ENCODE results near the gene PBX1.

PBX1 gene

DNA sequence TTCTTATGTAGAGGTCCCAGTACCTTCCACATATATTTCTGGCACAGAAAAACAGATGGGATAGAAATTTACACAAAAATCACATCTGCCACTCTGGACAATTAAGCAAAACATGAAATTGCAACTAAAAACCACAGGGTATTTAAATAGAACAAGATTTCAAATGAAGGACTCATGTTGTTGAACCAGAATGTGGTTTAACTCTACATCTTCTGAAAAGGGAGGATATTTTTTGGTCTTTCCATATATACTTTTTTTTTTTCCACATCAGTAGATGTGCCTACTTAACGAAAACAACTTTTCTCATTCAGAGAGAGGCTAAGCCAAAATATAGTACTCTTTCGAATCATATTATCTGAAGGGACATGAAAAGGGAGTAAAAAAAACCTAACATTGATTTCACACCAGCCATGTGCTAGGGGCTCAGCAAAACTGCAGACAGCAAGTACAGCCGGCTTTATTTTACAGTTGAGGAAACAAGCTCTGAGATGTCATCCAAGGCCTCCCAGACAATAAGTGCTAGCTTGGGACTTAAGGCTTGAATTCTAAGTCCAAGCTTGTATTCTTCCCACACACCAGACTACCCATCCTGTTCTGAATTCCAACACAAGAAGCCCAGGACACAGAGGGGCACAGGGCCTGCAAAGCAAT is 208.9 kb downstream of the PBX1 start:
- DNase-seq, result no peak

DNA sequence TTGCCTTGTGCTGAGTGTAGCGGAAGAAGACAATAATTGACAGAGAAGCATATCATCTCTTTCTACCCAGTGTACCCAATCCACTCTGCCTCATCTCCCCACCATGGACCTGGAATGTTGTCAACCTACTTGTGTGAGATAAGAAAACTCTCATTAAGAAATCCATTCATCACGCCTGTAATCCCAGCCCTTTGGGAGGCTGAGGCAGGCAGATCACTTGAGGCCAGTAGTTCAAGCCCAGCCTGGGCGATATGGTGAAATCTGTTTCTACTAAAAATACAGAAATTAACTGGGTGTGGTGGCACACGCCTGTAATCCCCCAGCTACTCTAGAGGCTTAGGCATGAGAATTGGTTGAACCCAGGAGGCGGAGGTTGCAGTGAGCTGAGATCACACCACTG is 209.6 kb downstream of the PBX1 start:
- no peak for DNase-seq

DNA sequence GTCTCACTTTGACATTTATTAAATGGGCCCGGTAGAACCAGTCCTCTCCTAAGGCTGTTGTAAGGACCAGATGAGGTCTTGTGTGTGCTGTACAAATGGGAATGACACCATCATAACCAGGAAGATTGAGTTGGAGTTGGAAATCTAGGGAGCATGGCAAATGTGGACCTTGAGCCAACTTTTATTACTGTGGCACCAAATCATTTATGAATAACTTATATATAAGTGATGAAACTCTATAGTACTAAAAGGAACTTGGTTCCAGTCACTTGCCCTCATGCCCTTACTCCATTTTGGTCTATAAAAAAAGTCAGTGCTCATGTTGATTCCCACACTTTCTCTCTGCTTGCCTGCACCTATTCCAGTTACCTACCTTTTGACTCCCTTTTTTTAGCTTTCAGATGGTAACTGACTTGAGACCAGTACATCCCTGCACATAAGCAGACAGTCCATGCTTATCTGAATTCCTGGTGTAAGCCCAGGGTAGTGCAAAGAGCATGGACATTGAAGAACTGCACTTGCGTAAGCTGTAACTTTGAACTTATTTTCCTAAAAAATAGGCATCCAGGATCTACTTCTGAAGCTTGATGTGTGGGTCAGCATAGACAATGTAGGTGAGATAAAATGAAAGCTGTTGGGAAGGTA is 210.6 kb downstream of the PBX1 start:
- DNase-seq, result no peak

DNA sequence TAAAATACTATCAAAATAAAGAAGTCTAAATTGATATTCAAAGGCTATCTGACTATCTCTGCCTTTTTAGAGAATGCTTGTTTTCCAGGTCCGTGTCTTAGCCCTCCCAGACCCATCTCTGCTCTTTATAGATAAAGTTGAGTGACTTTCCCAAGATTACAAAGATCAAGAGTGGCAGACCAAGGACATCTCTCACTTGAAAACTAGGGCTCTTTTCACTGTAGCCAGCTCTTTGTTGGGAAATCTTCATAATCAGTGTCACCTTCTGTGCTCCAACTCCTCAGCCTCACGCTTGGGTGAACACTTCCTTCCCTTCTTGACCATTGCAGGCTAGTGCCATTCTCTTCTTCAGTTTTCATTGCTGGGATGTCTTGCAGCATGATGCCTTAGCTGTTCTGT is 211.1 kb downstream of the PBX1 start:
- DNase-seq, result no peak

DNA sequence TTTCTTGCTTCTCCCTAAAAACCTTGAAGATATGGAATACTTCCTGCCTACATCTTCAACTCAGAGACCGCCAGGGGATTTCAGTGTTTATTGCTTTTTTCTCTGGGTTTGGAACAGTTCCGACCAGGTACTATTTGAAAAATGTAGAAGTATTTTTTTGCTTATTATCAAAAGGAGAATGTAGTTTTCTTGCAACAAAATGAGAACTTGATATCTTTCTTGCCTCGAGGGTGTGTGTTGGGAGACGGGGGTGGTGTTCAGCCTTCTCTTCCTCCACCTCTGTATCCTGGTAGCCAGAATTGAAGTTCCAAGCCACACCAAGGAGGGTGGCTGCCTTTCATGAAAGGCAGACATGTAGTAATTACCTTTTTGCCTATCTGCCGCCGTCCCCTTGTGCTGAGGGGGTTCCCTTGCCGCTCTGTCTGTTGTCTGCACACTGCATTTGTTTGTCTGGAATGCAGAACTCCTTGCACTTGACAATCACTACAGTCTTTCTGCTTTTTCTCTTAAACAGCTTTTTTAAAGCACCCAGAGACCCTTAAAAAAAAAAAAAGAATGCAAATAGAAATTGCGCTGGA is 212.1 kb downstream of the PBX1 start:
- DNase-seq, result no peak

DNA sequence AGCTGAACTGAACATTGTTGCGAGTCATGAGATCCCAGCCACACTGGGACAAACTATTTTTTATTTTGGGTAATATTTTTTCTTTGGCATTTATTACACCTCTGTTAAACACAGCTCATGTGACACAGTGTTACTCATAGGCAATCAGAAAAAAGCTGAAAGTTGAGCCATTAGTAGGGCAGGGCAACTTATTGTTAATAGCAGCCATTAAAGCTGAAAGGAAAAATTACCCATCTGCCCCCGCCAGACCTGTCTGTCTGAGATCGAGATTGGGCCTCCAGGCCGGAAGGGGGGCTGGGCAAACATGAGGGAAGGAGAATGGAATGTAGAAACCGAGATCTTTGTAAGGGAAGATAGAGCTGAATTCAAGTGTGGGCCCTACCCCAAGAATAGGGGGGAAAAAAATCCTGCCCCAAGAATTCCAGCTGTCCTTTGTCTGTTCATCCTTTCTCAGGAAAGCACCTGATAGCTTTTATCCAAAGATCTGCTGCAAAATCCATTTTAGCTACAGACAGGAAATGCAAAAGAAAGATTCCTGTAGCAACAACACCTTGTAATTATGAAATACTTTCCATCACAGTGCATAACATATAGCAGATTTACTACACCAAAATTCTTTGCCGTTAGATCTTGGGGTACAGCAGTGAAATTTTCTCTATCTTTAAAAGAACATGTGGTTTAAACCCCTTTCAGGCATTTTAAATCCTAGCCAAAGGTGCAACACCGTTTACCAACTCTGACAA is 212.8 kb downstream of the PBX1 start:
- no peak for DNase-seq

DNA sequence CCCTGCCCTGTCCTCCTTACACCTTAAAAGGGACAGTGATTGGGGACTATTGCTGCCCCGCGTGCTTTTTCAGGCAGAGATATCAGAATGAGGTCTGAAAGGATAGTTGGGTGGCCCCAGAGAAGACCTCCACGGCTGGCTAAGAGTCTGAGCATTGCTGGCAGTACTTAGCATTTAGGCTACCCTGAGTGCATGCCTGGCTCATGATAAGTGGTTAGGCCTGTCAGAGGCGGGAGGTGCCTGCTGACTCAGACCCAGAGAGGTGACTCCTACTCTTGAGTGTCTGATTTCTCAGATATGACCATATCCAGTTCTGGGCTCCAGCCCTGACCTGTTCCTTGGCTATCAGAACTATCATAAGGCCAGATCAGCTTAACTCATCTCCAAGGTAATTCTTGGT is 213.7 kb downstream of the PBX1 start:
- no peak for DNase-seq

DNA sequence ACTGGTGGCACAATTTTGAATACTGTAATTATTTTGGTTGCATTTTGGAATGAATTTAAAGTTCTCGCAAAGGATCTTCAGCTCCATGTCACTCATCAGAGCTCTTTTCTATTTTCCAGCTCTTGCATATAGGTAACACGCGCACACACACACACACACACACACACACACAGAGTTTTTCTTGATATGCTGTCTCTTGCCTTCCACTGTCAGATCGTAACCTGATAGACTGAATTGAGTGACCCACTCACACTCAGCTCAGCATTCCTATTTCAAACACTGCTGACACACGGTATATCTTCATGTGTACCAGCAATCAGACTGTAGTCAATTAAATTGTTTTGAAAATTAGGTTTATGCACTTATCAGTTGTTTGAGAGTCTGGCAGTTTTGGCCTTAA is 214.1 kb downstream of the PBX1 start:
- DNase-seq, result no peak

DNA sequence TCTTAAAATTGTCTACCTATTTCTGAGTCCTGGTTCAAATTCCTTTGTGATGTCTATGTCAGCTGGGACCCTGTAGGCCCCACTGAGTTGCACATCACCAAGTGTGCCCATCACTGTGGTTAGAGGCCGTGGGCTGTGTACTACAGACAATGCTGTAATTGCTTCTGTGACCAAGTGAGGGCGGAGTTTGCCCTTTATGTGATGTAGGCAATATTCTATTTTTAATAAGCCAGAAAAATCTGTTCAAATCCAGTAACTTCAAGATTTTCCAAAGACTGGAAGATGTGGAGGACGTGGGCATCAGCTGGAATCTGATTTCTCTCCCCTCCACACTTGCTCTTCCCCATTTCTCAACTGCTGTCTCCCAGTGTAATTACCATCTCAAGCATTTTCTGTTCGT is 215.4 kb downstream of the PBX1 start:
- DNase-seq, result no peak

DNA sequence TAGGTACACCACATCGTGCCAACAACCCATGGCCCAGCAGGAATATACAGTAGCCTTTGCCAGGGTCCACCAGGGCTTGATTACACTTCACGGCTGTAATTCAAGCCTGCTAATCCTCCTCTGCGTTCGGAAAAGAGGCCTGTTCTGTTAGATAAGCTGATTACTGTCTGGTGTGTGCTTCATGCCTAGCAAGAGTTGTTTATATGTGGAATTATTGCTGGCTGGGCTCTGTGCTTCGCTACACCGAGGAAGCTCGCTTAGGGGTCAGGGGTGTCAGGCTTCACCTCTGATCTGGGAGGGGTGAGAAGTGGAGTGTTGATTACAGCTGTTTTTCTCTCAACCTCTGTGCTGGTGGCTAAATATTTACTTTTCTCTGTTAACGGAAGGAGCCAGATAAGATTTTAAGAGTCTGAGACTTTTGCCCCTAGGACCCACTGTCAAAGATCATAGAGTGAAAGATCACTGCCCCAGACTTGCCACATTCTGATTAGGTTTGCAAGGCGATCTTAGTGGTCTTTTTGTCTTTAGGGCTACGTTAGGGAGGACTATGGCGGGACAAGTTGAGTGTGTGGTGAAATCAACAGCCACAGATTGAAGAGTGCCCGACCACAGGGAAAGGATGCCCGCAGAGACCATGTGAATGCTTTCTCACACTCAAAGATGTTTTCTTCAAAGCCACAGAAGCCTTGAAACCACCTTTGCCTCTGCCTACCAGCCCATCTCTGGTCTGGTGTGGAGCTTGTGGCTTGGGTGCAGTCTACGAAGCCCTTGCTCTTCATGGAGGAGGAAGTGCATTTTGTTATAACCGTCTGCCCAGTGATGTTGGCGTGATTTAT is 216.1 kb downstream of the PBX1 start:
- no peak for DNase-seq

DNA sequence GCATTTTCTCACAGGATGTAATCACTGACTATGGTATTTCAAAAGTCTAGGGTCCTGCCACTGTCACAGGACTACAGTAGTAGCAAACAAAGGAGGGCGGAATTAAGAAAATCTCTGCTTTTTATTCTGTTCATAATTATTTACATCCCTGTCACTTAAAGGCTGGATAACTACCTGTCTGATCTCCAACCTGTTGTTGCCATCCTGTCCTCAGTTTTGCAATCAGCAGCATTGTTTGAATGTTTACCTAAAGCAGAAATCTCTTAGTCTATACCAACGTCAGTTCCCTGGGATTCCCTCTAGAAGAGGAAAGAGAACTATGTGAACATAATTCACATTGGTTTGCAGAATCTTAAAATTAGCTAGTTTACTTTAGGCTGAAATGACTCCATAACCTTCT is 218.5 kb downstream of the PBX1 start:
- DNase-seq, result no peak

DNA sequence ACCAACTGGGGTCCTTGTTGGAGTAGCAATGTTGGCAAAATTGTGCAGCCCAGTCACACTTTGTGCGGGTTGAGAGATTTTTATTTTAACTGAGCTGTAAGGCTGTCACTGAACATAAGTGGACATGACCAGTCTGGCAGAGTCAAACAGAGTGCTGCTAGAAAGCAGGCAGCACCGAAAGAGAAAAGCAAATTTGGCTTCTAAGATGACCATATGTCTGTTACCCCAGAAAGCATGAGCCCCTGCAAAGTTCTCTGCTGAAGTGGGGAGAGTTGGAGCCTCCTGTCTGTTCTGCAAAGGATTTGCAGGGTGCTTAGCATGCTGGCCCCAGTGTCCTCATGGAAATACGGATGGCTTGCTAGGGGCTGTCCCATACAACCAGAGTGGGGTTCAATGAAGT is 220.4 kb downstream of the PBX1 start:
- DNase-seq, result no peak

DNA sequence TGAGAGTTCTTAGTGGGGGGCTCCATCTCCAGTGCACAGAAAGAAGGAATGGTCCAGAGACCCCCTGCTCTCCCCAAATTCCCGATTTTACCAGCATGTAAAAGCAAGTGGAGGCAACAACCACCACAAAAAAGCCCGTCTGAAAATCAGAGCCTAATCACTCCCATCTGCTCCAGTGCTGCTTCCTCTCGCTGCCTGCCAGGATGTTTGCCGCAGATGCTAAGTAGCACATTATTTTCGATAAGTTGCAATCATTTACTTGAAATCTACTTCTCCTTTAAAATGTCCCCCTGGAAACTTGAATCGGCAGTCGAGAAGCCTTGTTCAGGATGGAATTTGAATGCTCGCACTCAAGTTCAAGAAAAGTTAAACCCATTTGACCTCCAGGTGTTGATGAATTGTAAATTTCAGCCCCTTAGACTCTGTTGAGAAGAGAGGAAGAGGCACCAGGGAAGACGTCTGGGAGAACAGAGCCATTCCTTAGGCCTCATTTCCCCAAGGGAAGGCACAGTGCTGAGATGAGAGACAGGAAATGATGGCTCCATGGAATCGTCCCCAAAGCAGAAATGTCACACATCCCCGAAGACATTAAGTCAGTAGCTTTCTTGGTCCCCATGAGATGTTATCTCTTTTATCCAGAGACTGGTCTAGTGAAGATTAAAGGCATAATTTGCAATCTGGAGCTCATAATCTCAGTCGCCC is 221.3 kb downstream of the PBX1 start:
- DNase-seq, result no peak

DNA sequence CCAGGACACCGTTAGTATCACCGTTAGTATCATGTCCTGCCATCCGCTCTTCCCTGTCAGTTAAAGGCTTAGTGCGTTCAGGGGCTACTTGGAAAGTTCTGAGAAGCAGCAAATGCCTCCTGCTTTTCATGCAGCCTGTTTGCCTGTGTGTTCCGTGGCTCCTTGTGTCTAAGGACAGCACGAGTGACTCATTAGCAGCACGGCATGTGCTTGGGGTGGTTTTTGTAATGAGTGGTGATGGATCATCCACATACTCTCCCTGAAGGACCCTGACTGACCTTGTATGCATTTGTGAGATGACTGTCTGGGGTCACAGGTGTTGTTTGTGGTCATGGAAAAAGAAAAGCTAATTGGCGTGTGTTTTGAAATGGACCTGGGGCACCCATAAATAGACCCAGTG is 221.9 kb downstream of the PBX1 start:
- no peak for DNase-seq

DNA sequence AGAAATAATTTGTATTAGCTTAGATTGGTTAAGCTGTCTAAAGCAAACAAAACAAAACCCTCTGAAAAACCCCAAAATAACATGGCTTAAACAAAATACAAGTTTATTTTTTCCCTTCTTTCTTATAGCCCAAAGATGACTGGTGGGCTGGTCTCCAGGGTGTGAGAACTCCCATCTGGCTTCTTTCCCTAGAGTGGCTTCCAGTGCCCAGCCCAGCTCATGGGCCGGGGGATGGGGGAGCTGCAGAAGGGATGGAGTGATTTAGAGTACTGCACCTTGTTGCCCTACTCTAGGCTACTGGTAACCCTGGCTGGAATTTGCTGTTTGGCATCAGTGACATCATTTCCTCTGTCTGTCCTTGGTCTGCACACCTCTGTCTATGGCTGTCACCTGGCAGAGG is 223.0 kb downstream of the PBX1 start:
- no peak for DNase-seq

DNA sequence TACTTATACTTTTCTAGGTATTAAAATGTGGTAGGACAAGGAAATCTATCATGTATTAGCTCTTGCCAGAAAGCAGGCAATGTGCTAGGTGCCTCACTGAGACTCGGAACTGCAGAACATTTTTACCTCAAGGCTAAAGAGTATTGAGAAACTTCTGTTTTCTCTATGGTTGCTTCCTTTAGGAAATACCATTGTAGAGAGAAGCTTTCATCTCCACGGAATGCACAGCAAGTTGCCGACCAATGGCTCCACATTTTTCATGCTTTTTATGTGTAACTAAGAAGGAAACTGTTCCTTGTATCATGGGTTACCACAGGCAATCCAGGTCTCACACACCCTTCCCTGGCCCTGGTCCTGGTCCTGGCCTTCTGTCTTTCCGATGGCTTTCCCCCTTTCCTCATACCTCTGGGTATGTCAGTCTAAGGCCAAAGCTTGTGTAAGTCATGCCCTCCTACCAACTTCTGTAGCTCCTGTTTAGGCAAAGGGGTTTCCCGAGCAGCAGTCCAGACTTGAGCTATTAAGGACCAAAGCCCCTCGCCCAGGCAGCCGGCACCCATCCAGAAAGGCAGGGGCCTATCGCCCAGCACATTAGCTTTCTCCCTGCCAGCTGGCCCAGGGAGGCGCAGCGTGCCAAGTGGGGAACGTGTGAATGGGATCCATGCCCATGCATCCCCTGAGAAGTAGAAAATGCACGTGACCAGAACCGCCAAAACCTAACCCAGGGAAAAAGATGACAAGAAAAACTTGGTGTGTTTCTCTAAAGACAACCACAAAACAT is 225.0 kb downstream of the PBX1 start:
- no peak for DNase-seq

DNA sequence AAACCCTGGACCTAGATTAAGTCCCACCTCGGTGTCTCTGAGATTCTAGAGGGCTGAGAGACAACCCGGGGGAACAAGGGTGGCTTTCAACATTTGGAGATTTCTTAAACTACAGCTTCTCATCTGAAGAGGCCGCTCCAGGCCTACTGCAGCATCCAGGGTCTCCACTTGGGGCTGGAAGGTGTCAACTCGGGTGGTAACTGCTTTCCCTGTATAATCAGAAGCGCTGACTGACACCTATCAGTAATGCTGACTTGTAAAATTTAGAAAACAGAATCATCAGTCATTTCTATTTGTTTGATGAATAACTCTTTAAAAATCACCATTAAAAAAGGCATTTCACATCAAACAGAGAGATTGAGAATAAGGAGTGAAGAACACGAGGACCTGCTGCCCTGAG is 226.0 kb downstream of the PBX1 start:
- no peak for DNase-seq

DNA sequence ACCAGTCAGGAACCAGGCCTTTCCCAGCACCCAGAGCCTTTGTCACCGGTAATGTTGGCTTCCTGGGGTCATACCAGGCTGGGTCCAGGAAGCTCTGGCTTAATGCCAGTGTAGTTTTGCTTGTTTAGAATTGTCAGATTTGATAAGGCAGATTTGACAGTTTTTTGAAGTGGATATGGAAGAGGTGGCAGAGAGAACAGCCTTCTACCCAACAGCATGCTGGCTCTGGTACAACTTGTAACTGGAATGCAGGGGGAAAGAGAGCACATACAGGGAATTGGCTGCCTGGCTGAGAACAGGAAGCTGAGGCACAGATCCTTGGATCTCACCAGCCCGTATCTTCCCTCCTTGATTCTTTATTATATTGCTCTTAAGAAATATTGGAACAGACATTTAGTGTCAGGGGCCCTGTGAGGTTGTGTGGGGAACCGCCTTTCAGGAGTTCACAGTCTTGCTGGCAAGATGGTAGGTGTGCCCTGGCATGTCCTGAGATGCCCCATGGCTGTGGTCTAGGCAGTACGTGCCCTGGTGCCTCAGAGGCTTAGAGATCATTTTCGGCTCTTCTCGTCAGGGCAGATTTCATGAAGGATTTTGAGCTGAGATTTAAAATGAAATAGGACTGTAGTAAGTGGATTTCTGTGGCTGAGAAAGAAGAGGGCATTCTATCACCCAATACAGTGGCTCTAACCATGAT is 227.0 kb downstream of the PBX1 start:
- DNase-seq, result no peak

DNA sequence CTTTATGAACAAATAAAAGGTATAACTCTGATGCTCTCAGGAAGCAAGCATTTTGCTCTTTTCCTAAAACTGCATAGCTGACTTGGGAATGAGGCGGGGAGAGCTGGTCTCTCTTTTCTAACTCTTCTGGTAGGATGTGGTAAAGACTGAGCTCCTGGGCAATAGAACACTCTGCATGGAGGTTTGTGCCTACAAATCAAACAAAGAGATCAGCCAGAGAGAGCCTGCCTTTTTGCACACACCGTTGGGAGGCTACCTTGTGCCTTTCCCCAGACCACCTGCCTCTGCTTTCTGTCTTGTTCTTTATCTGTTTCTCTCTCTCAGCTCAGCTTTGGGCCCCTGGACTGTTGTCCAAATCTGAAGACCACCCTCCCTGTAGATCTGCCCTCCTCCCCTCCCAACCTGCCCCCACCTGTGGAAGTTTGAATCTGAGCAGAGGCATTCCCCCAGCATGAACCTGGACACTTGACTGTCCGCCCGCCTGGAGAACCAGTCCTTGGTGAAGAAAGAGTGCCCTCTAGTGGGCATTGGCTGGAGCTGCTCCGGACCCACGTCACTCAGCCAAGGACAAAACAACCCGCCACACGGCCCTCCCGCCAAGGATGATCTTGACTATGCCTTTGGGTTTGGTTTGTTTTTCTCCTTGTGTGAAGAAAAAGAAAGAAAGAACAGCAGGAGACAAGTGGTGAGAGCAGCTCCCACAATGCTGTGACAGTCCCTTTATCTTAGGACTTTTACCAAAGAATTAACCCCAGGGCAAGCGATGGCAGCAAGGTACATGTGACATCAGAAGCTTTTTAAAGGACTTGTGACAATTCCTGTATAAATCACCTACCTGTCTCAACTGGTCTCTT is 228.2 kb downstream of the PBX1 start:
- DNase-seq, result peak in 3 of 4 experiments; percentile 4 to 26 (median 15)

DNA sequence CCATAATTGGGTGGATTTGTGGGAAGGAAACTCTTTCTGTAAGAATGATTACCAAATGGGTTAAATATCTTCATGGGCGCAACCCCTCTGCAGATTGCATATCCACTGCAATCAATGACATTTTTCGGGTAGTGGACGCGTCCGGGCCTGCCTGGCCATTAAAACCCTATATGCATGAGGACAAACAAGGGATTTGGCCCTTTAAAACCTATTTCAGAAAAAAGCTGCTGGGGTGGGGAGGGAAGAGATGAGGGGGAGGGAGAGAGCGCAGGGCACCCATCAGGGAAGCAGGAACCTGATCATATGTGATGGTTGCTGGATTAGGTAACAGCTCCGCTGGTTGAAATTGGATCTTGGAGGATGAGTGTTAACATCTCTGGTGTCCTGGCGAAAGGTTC is 228.8 kb downstream of the PBX1 start:
- no peak for DNase-seq

Data from activated naive CD4-positive, alpha-beta T cell (primary cell).